ENCODE results near the gene TMEM132D. TPM values are rescaled to one million over a fixed set of nuclear protein-coding genes. Genes with fewer than 3 reads are reported as not detected.

Gene TMEM132D
- total and polyA plus RNA-seq, 2 donors, result 0.32 TPM; not detected in 1

DNA sequence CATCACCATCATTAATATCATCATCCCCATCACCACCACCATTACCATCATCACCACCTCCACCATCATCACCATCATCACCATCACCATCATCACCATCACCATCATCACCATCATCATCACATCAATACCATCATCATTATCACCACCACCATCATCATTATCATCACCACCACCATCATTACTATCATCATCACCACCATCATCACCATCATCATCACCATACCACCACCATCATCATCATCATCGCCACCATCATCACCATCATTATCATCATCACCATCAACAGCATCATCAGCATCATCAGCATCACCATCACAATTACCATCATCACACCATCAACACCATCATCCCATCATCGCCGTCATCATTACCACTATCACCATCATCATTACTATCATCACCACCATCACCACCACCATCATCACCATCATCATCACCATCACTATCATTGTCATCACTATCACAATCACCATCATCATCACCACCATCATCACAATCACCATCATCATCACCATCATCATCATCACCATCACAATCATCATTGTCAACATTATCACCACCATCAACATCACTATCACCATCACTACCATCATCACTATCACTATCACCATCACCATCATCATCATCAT, 767.0 kb downstream of the TMEM132D start:
- Histone ChIP-seq H3K36me3 (ENCODE audit: insufficient read depth) (no peaks in the 10 kb centered on the region), H3K4me1 (ENCODE audit: insufficient read depth) (no peaks in the 10 kb centered on the region), H3K27ac (ENCODE audit: low read depth) (no peak overlapping the region), H3K4me3 (ENCODE audit: low read depth, low read length) (no peak overlapping the region)
- WGBS, result 94% methylated on average over 3 of the region's 3 CpGs
- DNase-seq (ENCODE audit: extremely low spot score), result no peak

DNA sequence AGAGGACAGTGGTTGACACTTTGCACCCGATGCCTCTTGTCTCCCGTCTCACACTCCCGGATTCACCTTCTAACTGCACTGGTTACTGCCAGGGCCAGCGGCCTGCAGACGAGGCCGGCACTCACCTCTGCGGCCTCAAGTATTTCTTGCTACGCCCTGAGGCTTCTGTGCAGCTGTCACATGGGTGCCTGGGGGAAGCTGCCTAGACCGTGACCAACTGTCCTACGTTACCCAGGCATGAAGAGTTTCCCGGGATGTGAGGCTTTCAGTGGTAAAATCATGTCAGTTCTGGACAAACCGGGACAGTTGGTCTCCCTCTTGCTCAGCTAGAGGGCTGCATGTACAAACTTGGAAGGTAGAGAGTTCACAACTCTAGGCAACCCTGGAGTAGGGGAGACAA, 776.1 kb downstream of the TMEM132D start:
- H3K4me3 ChIP-seq (ENCODE audit: low read depth, low read length), result no peak overlapping the region
- no peak for DNase-seq (ENCODE audit: extremely low spot score)
- no peaks in the 10 kb centered on the region for H3K4me1 ChIP-seq (ENCODE audit: insufficient read depth)
- H3K27ac ChIP-seq (ENCODE audit: low read depth), result no peak overlapping the region
- WGBS, result 73% methylated on average over 12 of the region's 12 CpGs
- no peaks in the 10 kb centered on the region for H3K36me3 ChIP-seq (ENCODE audit: insufficient read depth)

DNA sequence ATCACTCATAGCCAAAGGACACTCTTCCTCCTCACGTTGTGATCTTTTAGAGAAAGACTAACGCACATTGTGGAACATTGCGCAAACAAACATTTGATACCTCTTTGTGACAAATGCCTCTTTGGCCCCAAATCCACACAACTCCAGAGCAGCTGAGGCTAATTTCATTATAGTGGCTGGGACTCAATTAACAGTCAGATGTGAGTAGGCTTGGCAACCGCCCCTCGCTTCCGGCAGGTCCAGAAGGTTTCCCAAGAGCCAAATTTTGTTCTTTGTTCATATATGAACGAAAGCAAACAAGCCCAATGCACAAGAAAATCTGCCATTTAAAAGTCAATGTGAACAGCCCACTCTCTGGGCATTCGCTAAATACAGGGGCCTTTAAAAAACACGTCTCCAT, 776.6 kb downstream of the TMEM132D start:
- Histone ChIP-seq H3K4me1 (ENCODE audit: insufficient read depth) (no peaks in the 10 kb centered on the region), H3K27ac (ENCODE audit: low read depth) (no peak overlapping the region), H3K4me3 (ENCODE audit: low read depth, low read length) (no peak overlapping the region), H3K36me3 (ENCODE audit: insufficient read depth) (no peaks in the 10 kb centered on the region)
- DNase-seq (ENCODE audit: extremely low spot score), result no peak
- 77% methylated on average over 9 of the region's 9 CpGs for WGBS

DNA sequence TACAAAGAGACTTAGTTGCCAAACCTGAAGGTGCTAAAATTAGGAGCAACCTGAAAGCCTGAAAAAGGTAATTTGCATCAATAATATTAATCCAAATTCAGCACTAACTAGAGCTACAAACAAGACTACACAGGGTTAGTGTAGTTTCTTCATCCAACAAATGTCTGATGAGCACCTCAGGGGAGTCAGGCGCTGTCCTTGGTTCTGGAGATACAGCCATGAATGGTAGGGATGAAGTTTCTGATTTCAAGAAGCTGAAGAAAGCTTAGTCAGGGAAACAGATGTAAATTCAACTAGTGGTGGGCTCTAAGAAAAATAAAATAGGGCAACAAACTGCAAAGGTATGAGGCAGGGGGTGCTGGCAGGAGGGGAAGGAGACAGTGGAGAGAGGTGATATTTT, 784.3 kb downstream of the TMEM132D start:
- no peak for DNase-seq (ENCODE audit: extremely low spot score)
- 80% methylated on average over 1 of the region's 1 CpG for WGBS

DNA sequence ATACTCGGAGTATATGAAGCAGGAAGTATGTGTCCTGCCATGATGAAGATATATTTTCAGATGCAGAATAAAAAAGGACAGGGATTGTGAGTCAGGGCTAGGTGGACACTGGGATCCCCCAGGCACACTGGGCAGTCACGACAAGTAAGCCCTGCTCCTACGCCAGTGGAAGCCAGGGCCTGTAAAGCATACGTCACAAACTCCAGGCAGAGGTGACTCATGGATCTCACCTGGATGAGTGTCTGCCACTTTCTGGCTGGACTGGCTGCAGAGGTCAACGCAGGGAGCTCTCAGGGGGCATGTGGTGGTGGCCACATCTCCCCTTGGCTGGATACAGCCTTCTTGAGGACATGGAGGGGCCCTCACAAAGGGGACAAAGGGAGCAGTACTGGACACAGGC, 788.3 kb downstream of the TMEM132D start:
- H3K4me1 ChIP-seq (ENCODE audit: insufficient read depth), result no peaks in the 10 kb centered on the region
- H3K4me3 ChIP-seq (ENCODE audit: low read depth, low read length), result no peak overlapping the region
- H3K36me3 ChIP-seq (ENCODE audit: insufficient read depth), result no peaks in the 10 kb centered on the region
- WGBS, result 81% methylated on average over 5 of the region's 5 CpGs
- no peak for DNase-seq (ENCODE audit: extremely low spot score)
- no peak overlapping the region for H3K27ac ChIP-seq (ENCODE audit: low read depth)

More for the DNA sequence above, 784.3 kb downstream of the TMEM132D start:
- H3K27ac ChIP-seq (ENCODE audit: low read depth), result no peak overlapping the region
- no peaks in the 10 kb centered on the region for H3K36me3 ChIP-seq (ENCODE audit: insufficient read depth)
- no peaks in the 10 kb centered on the region for H3K4me1 ChIP-seq (ENCODE audit: insufficient read depth)
- no peak overlapping the region for H3K4me3 ChIP-seq (ENCODE audit: low read depth, low read length)

DNA sequence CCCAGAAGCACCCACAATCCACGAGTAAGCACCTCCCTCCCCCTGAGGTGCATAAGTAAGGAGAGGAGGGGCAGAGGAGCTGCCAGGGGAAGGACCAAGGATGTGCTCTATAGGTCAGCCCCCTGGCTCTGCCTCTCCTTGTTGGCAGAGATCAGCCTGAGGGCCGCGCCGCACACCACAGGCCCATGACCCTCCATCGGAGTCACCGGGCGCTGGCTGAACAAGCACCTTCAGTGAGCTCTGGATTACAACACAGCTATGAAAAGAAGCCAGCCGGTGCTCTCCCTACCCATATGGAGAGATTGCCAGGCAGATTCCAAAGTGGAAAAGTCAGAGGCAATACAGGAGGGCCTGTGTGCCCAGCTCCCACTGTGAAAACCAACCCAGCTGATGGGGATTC, 793.2 kb downstream of the TMEM132D start:
- no peak for DNase-seq (ENCODE audit: extremely low spot score)
- Histone ChIP-seq H3K36me3 (ENCODE audit: insufficient read depth) (no peaks in the 10 kb centered on the region), H3K4me1 (ENCODE audit: insufficient read depth) (no peaks in the 10 kb centered on the region), H3K4me3 (ENCODE audit: low read depth, low read length) (no peak overlapping the region), H3K27ac (ENCODE audit: low read depth) (no peak overlapping the region)
- WGBS, result 79% methylated on average over 8 of the region's 8 CpGs

DNA sequence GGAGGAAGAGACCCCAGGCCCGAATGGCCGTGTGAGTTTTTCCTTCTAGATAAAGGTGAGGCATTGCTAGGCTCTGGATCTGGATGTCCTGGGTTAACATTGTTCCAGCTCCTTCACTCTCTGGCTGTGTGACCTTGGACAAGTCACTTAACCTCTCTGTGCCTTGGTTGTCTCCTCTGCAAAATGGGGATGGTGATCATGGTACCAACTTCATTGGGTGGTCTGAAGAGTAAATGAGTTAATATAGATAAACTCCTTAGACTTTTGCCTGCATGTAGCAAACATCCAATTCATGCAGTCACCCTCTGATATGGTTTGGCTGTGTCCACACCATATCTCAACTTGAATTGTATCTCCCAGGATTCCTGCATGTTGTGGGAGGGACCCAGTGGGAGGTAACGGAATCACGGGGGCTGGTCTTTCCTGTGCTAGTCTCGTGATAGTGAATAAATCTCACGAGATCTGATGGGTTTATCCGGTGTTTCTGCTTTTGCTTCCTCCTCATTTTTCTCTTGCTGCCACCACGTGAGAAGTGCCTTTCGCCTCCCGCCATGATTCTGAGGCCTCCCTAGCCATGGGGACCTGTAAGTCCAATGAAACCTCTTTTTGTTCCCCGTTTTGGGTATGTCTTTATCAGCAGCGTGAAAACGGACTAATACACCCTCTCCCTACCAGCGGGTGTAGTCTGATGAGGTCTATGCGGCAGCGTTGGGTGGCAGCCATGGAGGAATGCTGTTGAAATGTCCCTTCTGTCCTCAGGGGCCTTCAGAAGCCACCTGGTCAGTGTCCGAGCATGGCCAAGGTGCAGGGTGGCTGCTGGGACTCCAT, 794.4 kb downstream of the TMEM132D start:
- H3K36me3 ChIP-seq (ENCODE audit: insufficient read depth), result no peaks in the 10 kb centered on the region
- H3K4me1 ChIP-seq (ENCODE audit: insufficient read depth), result no peaks in the 10 kb centered on the region
- H3K27ac ChIP-seq (ENCODE audit: low read depth), result no peak overlapping the region
- no peak overlapping the region for H3K4me3 ChIP-seq (ENCODE audit: low read depth, low read length)
- WGBS, result 80% methylated on average over 17 of the region's 17 CpGs
- DNase-seq (ENCODE audit: extremely low spot score), result no peak

DNA sequence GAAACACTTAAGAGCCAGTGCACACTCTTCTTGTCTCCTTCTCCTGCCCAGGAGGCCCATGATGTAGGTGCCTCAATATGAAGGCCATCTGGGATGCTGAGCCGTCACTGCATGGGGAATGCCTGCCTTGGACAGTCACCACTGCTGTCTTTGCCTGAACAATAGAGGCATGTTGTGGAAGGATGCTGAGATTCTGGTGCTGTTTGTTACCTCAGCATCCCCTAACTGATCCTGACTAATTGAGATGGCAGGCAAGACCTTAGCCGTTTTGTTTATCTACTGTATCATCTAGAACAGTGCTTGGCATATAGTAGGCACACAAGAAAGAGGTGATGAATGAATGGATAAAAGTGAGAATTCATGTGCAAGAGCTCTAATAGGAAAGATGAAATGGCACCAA, 797.1 kb downstream of the TMEM132D start:
- no peaks in the 10 kb centered on the region for H3K36me3 ChIP-seq (ENCODE audit: insufficient read depth)
- no peak overlapping the region for H3K4me3 ChIP-seq (ENCODE audit: low read depth, low read length)
- H3K27ac ChIP-seq (ENCODE audit: low read depth), result no peak overlapping the region
- no peak for DNase-seq (ENCODE audit: extremely low spot score)
- WGBS, result 75% methylated on average over 2 of the region's 2 CpGs
- H3K4me1 ChIP-seq (ENCODE audit: insufficient read depth), result no peaks in the 10 kb centered on the region

DNA sequence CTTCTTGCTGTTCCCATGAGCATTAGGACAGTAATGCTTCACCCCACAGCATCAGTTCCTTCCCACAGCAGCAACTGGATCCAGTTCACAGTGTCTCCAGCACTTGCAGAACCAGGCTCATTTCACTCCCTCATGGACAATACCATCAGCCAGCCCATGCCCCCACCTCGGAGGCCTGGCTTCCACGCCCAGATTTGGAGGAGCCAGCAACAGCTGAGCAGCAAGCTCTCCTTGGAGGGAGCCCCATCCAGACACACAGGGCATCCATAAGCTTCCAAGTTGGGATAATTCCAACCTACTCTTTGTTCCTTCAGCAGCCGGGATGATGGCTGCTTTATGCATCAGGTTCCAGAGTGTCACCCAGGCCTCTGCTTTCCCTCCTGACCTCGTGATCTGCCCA, 800.6 kb downstream of the TMEM132D start:
- Histone ChIP-seq H3K4me1 (ENCODE audit: insufficient read depth) (no peaks in the 10 kb centered on the region), H3K36me3 (ENCODE audit: insufficient read depth) (no peaks in the 10 kb centered on the region), H3K27ac (ENCODE audit: low read depth) (no peak overlapping the region), H3K4me3 (ENCODE audit: low read depth, low read length) (no peak overlapping the region)
- no peak for DNase-seq (ENCODE audit: extremely low spot score)
- whole genome bisulfite sequencing, result 71% methylated on average over 4 of the region's 4 CpGs

DNA sequence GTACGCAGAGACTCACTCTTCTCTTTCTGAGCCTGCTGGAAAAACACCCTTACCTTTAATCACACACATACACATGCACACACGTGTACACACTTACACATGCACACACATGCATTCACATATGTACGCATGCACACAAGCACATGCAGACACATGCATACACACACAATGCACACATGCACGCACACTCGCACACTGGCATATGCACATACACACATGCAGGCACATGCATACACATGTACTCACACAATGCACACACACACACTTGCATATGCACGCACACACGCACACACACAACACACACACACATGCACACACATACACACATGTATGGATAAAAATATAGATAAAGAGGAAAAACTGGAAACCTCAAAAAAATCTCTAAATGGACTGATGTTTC, 801.6 kb downstream of the TMEM132D start:
- H3K36me3 ChIP-seq (ENCODE audit: insufficient read depth), result no peaks in the 10 kb centered on the region
- no peak for DNase-seq (ENCODE audit: extremely low spot score)
- no peak overlapping the region for H3K4me3 ChIP-seq (ENCODE audit: low read depth, low read length)
- no peak overlapping the region for H3K27ac ChIP-seq (ENCODE audit: low read depth)
- H3K4me1 ChIP-seq (ENCODE audit: insufficient read depth), result no peaks in the 10 kb centered on the region
- 83% methylated on average over 7 of the region's 7 CpGs for WGBS

DNA sequence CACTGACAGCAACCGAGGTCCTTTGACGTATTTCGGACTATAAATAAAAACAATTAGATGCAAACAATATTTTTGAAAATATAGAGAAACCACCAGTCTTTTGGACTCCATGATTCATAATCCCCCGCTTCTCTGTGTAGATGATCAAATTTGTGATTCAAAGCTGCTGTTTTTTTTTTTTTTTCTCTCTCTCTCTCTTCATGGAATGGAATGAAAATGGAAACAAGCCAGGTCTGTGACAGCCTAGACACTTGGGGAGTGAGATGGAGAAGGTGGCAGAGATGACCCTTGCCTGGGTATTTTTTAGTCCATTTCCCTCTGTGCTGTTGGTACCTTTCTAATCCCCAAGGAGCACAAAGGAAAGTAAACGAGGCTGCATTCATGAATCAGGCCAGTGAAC, 802.0 kb downstream of the TMEM132D start:
- 82% methylated on average over 5 of the region's 5 CpGs for WGBS
- no peak for DNase-seq (ENCODE audit: extremely low spot score)
- Histone ChIP-seq H3K4me1 (ENCODE audit: insufficient read depth) (no peaks in the 10 kb centered on the region), H3K4me3 (ENCODE audit: low read depth, low read length) (no peak overlapping the region), H3K36me3 (ENCODE audit: insufficient read depth) (no peaks in the 10 kb centered on the region), H3K27ac (ENCODE audit: low read depth) (no peak overlapping the region)

DNA sequence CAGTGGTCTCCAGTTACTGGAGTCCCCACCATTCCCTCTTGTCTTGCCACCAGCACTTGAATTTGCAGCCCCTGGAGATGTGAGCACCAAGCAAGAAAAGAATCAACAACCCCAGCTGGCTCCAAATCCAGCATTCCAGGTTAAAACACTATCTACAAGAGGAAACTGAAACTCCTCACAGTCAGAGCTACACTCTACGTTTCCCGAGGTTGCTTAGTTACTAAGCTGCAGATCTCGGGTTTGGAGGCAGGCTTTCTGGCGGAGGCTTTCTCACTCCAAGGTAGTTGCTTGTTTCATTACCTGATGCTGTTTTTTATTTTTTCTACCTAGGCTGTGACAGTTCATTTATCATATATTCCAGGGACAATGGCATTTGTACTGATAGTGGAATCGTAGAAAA, 802.4 kb downstream of the TMEM132D start:
- Histone ChIP-seq H3K36me3 (ENCODE audit: insufficient read depth) (no peaks in the 10 kb centered on the region), H3K4me3 (ENCODE audit: low read depth, low read length) (no peak overlapping the region), H3K4me1 (ENCODE audit: insufficient read depth) (no peaks in the 10 kb centered on the region), H3K27ac (ENCODE audit: low read depth) (no peak overlapping the region)
- no peak for DNase-seq (ENCODE audit: extremely low spot score)
- 55% methylated on average over 5 of the region's 5 CpGs for WGBS

DNA sequence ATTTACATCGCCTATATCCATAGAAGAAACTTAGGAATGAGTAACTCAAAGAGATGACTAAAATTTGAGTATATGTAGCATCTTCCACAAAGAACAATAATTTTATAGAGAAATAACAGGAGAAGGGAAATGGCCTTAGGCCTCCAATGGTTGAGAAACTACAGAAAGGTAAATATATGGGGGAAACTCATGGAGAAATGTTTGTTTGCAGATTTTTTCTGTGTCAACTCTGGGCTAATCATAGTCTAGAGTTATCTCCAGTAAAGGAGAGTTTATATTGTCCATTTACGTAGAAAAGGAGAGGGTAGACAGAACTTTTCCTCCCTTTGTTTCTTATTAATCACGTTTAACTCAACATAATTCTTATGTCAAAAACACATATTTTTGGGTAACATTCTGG, 806.4 kb downstream of the TMEM132D start:
- Histone ChIP-seq H3K4me1 (ENCODE audit: insufficient read depth) (no peaks in the 10 kb centered on the region), H3K36me3 (ENCODE audit: insufficient read depth) (no peaks in the 10 kb centered on the region), H3K27ac (ENCODE audit: low read depth) (no peak overlapping the region), H3K4me3 (ENCODE audit: low read depth, low read length) (no peak overlapping the region)
- no peak for DNase-seq (ENCODE audit: extremely low spot score)
- 66% methylated on average over 3 of the region's 3 CpGs for WGBS

DNA sequence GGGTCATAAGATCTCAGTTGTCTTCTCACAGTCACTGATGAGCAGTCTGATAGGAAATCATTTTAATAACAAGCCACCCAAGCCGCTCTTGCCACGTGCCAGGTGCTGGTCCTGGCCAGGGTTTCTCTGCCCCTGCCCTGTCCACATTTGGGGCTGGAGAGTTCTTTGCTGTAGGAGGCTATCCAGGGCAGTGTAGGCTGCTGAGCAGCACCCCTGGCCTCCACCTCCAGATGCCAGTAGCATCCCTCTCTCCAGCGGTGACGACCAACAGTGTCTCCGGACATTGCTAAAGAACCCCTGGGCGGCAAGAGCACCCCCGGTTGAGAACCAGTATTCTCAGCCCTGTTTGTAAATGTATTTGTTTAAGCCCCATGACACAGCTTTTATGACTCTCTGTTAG, 806.9 kb downstream of the TMEM132D start:
- WGBS, result 77% methylated on average over 7 of the region's 7 CpGs
- Histone ChIP-seq H3K36me3 (ENCODE audit: insufficient read depth) (no peaks in the 10 kb centered on the region), H3K27ac (ENCODE audit: low read depth) (no peak overlapping the region), H3K4me3 (ENCODE audit: low read depth, low read length) (no peak overlapping the region), H3K4me1 (ENCODE audit: insufficient read depth) (no peaks in the 10 kb centered on the region)
- no peak for DNase-seq (ENCODE audit: extremely low spot score)

All from urinary bladder (tissue), 4 donors.